B cell (primary cell): Measurements from ENCODE around the gene PREP. TPM values are rescaled to one million over a fixed set of nuclear protein-coding genes. Genes with fewer than 3 reads are reported as not detected.

Source experiments
- ATAC-seq: fragments of 200-7000 bp; cut with Tn5 transposase; one replicate; pipeline ENCODE4 v1.10.0; 2021; ENCODE audit warnings: low read depth, mild to moderate bottlenecking, moderate number of reproducible peaks, moderate library complexity
- CTCF ChIA-PET: fragments of 350-600 bp; sonication (Branson Sonifier 250); formaldehyde crosslinking; loops from one replicate; lab custom pipeline; 2021; ENCODE audit warnings: antibody characterized with exemption, inconsistent platforms; lab: Charles Lee
- POLR2A ChIA-PET: fragments of 350-600 bp; sonication (Branson Sonifier 250); formaldehyde crosslinking; loops from one replicate; lab custom pipeline; 2021; ENCODE audit warnings: antibody characterized with exemption; lab: Charles Lee
- DNase-seq: peaks from one replicate; pipeline ENCODE4 v3.0.0; 2013
- H2AFZ ChIP-seq: 2 replicates; pipeline ENCODE4 v1.6.1; 2012; ENCODE audit warnings: mild to moderate bottlenecking, low read depth, low read length; ENCODE audit not compliant: insufficient read depth, poor library complexity, severe bottlenecking
- H3K27ac ChIP-seq, 2 donors: 1 replicate in 1 of 2; 2 replicates in 1 of 2; pipeline ENCODE4 v1.5.1; 2012 to 2013; ENCODE audit warnings: low read length in 2 of 2, mild to moderate bottlenecking in 2 of 2, moderate library complexity in 1 of 2
- H3K27me3 ChIP-seq, 4 experiments: fragments of 200-600 bp in 1 of 4; sonication (generic) in 1 of 4; replicated peaks in 1 of 4; 1 replicate in 2 of 4; 2 replicates in 2 of 4; pipeline versions ENCODE4 v1.6.1 to v1.7.0; 2013 to 2016; ENCODE audit warnings: low read length in 3 of 4, mild to moderate bottlenecking in 2 of 4, mixed read lengths in 1 of 4, moderate library complexity in 1 of 4; ENCODE audit not compliant: insufficient read depth in 4 of 4, control insufficient read depth in 3 of 4; ENCODE audit errors: control extremely low read depth in 1 of 4
- H3K36me3 ChIP-seq, 2 experiments: replicated peaks in 1 of 2; 1 replicate in 1 of 2; 2 replicates in 1 of 2; pipeline versions ENCODE4 v1.6.1 to v1.7.1; 2013; ENCODE audit warnings: low read length in 1 of 2; ENCODE audit not compliant: insufficient read depth in 2 of 2, control insufficient read depth in 1 of 2; ENCODE audit errors: control extremely low read depth in 1 of 2, extremely low read depth in 1 of 2
- H3K4me1 ChIP-seq, 2 donors: fragments of 200-600 bp in 1 of 2; sonication (generic) in 1 of 2; 1 replicate in 1 of 2; 2 replicates in 1 of 2; pipeline versions ENCODE4 v1.5.1 to v1.6.1; 2013 to 2017; ENCODE audit warnings: low read length in 2 of 2; ENCODE audit not compliant: control insufficient read depth in 2 of 2, insufficient read depth in 2 of 2
- H3K4me2 ChIP-seq: replicated peaks from 2 replicates; pipeline ENCODE3; 2012; ENCODE audit warnings: mild to moderate bottlenecking, low read depth, low read length; ENCODE audit not compliant: poor library complexity, severe bottlenecking
- H3K4me3 ChIP-seq, 5 experiments: fragments of 200-600 bp in 1 of 5; sonication (generic) in 1 of 5; 1 replicate in 3 of 5; 2 replicates in 2 of 5; pipeline versions ENCODE4 v1.5.1 to v1.7.0; 2011 to 2016; ENCODE audit warnings: low read length in 4 of 5, mild to moderate bottlenecking in 4 of 5, low read depth in 2 of 5, control low read depth in 1 of 5, moderate library complexity in 1 of 5; ENCODE audit not compliant: insufficient read depth in 1 of 5; ENCODE audit errors: control extremely low read depth in 1 of 5, extremely low read depth in 1 of 5
- H3K79me2 ChIP-seq: fragments of 200-600 bp; sonication (generic); one replicate; pipeline ENCODE4 v1.6.0; 2016; ENCODE audit warnings: low read length; ENCODE audit not compliant: control insufficient read depth, insufficient read depth
- H3K9ac ChIP-seq: fragments of 200-600 bp; sonication (generic); 2 replicates; pipeline ENCODE4 v1.6.1; 2017; ENCODE audit warnings: mild to moderate bottlenecking, low read length, moderate library complexity
- H3K9me3 ChIP-seq, 3 donors: one replicate each; pipeline versions ENCODE4 v1.6.1 to v1.7.1; 2013; ENCODE audit warnings: low read length in 2 of 3; ENCODE audit not compliant: control insufficient read depth in 2 of 3, insufficient read depth in 1 of 3; ENCODE audit errors: control extremely low read depth in 1 of 3
- H4K20me1 ChIP-seq: 2 replicates; pipeline ENCODE4 v1.6.0; 2012; ENCODE audit warnings: mild to moderate bottlenecking, low read length; ENCODE audit not compliant: insufficient read depth, control insufficient read depth, poor library complexity, severe bottlenecking
- H3K27ac Mint-ChIP-seq: one replicate; pipeline ENCODE4 v1.8.0; 2021; ENCODE audit warnings: mixed read lengths
- H3K27me3 Mint-ChIP-seq: one replicate; pipeline ENCODE4 v1.8.0; 2021; ENCODE audit warnings: mixed read lengths
- H3K4me1 Mint-ChIP-seq: one replicate; pipeline ENCODE4 v1.8.0; 2021; ENCODE audit warnings: mixed read lengths
- H3K4me3 Mint-ChIP-seq: one replicate; pipeline ENCODE4 v1.8.0; 2021; ENCODE audit warnings: mixed read lengths
- H3K9me3 Mint-ChIP-seq: one replicate; pipeline ENCODE4 v1.8.0; 2022; ENCODE audit warnings: mixed read lengths; ENCODE audit not compliant: insufficient read depth
- CTCF ChIP-seq: fragments of 200-600 bp; IDR thresholded peaks from one replicate; pipeline ENCODE4 v1.8.0; 2022; ENCODE audit warnings: antibody characterized with exemption, mild to moderate bottlenecking
- EZH2 ChIP-seq: IDR thresholded peaks from 2 replicates; pipeline ENCODE4 v1.6.1; 2012; ENCODE audit warnings: borderline replicate concordance, low read depth, mild to moderate bottlenecking, moderate library complexity, low read length; ENCODE audit not compliant: insufficient read depth, poor library complexity, severe bottlenecking
- WGBS: methylation state at CpG from one replicate; pipeline ENCODE4 v1.1.5; 2013; ENCODE audit warnings: missing lambda C conversion rate; ENCODE audit not compliant: insufficient coverage; 5-methylcytosine and 5-hydroxymethylcytosine counted together
- intact Hi-C: fragments of 100-400 bp; cut with micrococcal nuclease; formaldehyde crosslinking; loops from one replicate; pipeline ENCODE4 v1.10.0; 2022
- polyA plus RNA-seq: library from polyadenylated mRNA; depleted of rRNA; stranded (reverse); fragments of >200 nt; gene quantifications from 2 replicates; pipeline ENCODE4 v1.2.3, GENCODE V29; 2012
- total RNA-seq, 2 donors: library from RNA; stranded (reverse); fragments of 120-200 nt in 1 of 2; gene quantifications; 1 replicate in 1 of 2; 2 replicates in 1 of 2; pipeline versions ENCODE4 v1.2.3 to v1.2.4, GENCODE V29; 2013 to 2022

PREP gene
- total and polyA plus RNA-seq, 2 donors (not counting 1 experiment from before 2014, with no cell fraction given): 12.2 to 27.0 TPM

GRCh38 chr6:105250533-105250932, 152.3 kb downstream of the PREP start:
- no peak overlapping the region for H3K4me3 ChIP-seq
- no peaks in the 10 kb centered on the region for H3K27me3 ChIP-seq
- H3K9me3 ChIP-seq: no peaks in the 10 kb centered on the region
- CTCF ChIA-PET: no interaction called here
- Mint-ChIP-seq H3K4me3 (no peak overlapping the region), H3K27ac (no peak overlapping the region), H3K9me3 (no peaks in the 10 kb centered on the region), H3K27me3 (no peaks in the 10 kb centered on the region), H3K4me1 (no peaks in the 10 kb centered on the region)
- no peak overlapping the region for H2AFZ ChIP-seq
- H3K4me2 ChIP-seq: no peak overlapping the region
- intact Hi-C loops: no loop called here
- POLR2A ChIA-PET: no interaction called here
- H4K20me1 ChIP-seq: no peaks in the 10 kb centered on the region
- no peak for ATAC-seq
- no peak for DNase-seq
- no peak overlapping the region for H3K9ac ChIP-seq
- no peak overlapping the region for H3K27ac ChIP-seq
- no peaks in the 10 kb centered on the region for H3K79me2 ChIP-seq
- TF ChIP-seq CTCF: no peak
- TF ChIP-seq EZH2: no peak
- no peaks in the 10 kb centered on the region for H3K4me1 ChIP-seq
- H3K36me3 ChIP-seq: no peaks in the 10 kb centered on the region
- 88% methylated on average over 1 of the region's 2 CpGs for WGBS

GRCh38 chr6:105243487-105243886, 159.4 kb downstream of the PREP start:
- no peak for ATAC-seq
- Histone ChIP-seq H2AFZ (no peak overlapping the region), H3K9me3 (peaks cover 0 to 4% (median 0%) of the 10 kb centered on the region in 3 donors), H3K79me2 (no peaks in the 10 kb centered on the region), H3K4me2 (no peak overlapping the region), H3K27me3 (peaks cover 0 to 3% (median 0%) of the 10 kb centered on the region in 4 experiments), H3K9ac (no peak overlapping the region), H3K4me1 (no peaks in the 10 kb centered on the region), H3K4me3 (no peak overlapping the region), H4K20me1 (no peaks in the 10 kb centered on the region), H3K36me3 (no peaks in the 10 kb centered on the region), H3K27ac (no peak overlapping the region)
- TF ChIP-seq EZH2 (no peak), CTCF (no peak)
- CTCF ChIA-PET: no interaction called here
- POLR2A ChIA-PET: no interaction called here
- intact Hi-C loops: no loop called here
- Mint-ChIP-seq H3K27ac (no peak overlapping the region), H3K4me3 (no peak overlapping the region), H3K9me3 (peaks cover 2% of the 10 kb centered on the region), H3K27me3 (peaks cover 22% of the 10 kb centered on the region), H3K4me1 (no peaks in the 10 kb centered on the region)
- 58% methylated on average over 2 of the region's 2 CpGs for WGBS
- DNase-seq: no peak
